HK-2 (cell line): Measurements from ENCODE around the gene RNF32.
"Not testable (repeated sequence)": the region's sequence is repeated elsewhere in the genome, so short reads cannot be mapped to it uniquely, and the experiment has no call there.

Experiments used
- DNase-seq: peaks from one replicate; pipeline ENCODE4 v3.0.0-alpha.2; 2018; ENCODE audit not compliant: unreplicated experiment

RNF32 gene

DNA sequence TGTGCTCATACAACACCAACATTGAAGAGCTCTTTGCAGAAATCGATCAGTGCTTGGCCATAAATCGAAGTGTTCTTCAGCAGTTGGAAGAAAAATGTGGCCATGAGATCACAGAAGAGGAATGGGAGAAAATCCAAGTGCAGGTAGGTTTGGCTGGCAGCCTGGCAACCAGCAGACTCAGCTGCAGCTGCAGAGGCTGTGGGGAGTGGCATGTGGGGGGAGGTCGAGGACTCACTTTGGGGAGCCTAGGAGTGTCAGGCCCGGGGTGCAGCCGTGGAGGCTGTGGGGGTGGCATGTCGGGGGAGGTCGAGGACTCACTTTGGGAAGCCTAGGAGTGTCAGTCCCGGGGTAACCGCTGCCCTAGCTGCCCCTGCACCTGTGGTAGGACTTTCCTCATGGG lies 35.1 kb downstream of the RNF32 start:
- DNase-seq = no peak

GRCh38 chr7:156676263-156676662 lies 35.7 kb downstream of the RNF32 start:
- no peak for DNase-seq

- DNase-seq = no peak
These were observed 36.9 kb downstream of the RNF32 start for GRCh38 chr7:156677374-156678054.

GRCh38 chr7:156680281-156680680 lies 39.7 kb downstream of the RNF32 start:
- DNase-seq = no peak

DNA sequence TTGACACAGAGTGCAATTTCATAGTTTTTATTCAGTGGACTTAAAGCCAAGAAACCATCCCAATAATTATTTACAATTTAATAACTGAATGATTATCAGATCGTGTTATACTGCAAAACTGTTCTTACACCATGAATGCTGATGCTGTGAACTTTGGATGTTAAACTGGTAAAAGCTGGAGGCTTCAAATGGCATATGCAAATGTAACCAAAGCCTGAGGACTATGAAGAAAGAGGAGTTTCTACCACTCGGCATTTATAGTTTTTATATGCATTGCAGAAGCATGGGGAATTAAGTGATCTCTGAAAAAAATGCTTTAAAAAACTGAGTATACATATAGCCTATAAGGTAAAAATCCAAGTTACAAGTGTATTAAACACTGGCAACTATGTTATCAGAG lies 42.4 kb downstream of the RNF32 start:
- no peak for DNase-seq

GRCh38 chr7:156684251-156684650 lies 43.7 kb downstream of the RNF32 start:
- DNase-seq = no peak

DNA sequence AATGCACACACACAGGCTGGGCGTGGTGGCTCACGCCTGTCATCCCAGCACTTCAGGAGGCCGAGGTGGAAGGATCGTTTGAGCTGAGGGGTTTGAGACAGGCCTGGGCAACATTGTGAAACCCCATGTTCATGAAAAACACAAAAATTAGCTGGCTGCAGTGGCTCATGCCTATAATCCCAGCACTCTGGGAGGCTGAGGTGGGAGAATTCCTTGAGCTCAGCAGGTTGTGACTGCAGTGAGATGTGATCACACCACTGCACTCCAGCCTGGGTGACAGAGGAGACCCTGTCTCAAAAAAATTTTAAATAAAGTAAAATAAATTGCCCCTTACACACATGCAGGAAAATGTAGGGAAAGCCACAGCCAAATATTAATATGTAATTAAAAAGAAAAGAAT lies 44.1 kb downstream of the RNF32 start:
- DNase-seq = no peak

DNA sequence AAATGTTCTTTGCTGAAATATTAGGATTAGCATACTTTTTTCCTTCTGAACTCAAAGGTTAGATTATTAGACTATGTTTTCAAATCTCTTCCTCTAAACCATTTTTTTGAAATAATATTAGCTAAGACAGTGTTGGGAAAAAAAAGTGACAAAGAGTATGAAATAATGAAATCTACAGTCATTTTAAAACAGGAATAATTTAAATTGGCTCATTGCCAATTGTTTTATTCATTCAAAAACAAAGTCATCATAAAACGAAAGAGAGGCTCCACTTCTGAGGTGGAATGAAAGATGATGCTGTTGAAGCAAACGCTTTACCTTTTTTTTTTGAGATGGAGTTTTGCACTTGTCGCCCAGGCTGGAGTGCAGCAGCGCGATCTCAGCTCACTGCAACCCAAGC lies 51.2 kb downstream of the RNF32 start:
- no peak for DNase-seq

- no peak for DNase-seq
These were observed 52.3 kb downstream of the RNF32 start for GRCh38 chr7:156692849-156693248.

DNA sequence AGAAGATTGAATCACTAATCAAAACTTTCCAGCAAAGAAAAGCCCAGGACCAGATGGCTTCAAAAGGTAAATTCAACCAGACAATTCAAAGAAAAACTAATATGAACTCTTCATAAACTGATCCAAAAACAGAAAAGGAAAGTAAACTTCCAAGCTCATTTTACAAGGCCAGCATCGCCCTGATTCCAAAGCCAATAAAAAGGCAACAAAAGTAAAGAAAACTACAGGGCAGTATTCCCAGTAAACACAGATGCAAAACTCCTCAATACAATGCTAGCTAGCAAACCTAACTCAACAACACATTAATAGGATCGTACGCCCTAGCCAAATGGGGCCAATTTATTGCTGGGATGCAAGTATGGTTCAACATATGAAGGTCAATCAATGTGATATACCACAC lies 53.1 kb downstream of the RNF32 start:
- no peak for DNase-seq

DNA sequence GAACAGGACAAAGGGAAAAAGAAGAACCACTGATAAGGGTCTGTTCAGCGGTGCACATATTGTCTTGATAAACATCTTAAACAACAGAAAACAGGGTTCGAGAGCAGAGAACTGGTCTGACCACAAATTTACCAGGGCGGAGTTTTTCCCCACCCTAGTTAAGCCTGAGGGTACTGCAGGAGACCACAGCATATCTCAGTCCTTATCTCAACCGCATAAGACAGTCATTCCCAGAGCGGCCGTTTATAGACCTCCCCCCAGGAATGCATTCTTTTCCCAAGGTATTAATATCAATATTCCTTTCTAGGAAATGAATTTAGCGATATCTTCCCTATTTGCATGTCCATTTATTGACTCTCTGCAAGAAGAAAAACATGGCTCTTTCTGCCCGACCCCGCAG lies 56.7 kb downstream of the RNF32 start:
- DNase-seq = not testable (repeated sequence)

DNA sequence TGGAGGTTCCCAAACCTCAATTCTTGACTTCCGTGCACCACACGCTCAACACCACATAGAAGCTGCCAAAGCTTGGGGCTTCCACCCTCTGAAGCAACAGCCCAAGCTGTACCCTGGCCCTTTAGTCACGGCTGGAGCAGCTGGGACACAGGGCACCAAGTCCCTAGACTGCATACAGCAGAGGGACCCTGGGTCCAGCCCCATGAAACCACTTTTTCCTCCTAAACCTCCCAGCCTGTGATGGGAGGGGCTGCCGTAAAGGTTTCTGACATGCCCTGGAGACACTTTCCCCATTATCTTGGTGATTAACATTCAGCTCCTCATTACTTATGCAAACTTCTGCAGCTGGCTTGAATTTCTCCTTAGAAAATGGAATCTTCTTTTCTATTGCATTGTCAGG lies 57.9 kb downstream of the RNF32 start:
- DNase-seq = not testable (repeated sequence)

DNA sequence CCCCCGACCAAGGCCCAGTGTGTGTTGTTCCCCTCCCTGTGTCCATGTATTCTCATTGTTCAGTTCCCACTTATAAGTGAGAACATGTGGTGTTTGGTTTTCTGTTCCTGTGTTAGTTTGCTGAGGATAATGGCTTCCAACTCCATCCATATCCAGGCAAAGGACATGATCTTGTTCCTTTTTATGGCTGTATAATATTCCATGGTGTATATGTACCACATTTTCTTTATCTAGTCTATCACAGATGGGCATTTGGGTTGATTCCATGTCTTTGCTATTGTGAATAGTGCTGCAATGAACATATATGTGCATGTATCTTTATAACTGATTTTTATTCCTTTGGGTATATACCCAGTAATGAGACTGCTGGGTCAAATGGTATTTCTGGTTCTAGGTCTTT lies 61.2 kb downstream of the RNF32 start:
- not testable (repeated sequence) for DNase-seq

GRCh38 chr7:156702399-156702798 lies 61.8 kb downstream of the RNF32 start:
- no peak for DNase-seq

DNA sequence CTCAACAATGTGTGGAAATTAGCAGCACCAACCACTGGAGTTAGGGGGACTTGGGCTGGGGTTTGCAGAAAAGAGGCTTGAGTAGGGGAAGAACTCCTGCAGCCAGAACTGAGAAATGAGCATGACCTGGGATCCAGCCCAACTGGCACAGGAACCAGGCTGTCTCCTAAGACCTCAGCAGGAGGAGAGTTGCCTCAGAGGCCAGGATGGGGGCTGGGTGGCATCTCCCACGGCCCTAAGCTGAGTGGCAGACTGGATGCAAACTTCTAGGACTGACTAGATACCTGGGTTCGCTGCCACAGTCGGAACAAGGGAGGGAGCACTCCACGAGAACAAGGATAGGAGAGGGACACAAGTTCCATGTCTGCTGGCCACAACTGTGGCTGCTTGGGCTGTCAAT lies 62.6 kb downstream of the RNF32 start:
- no peak for DNase-seq

GRCh38 chr7:156703773-156704482 lies 63.4 kb downstream of the RNF32 start:
- no peak for DNase-seq

- no peak for DNase-seq
These were observed 81.7 kb downstream of the RNF32 start for GRCh38 chr7:156722043-156722826.

- no peak for DNase-seq
These were observed 84.5 kb downstream of the RNF32 start for GRCh38 chr7:156725073-156725472.

DNA sequence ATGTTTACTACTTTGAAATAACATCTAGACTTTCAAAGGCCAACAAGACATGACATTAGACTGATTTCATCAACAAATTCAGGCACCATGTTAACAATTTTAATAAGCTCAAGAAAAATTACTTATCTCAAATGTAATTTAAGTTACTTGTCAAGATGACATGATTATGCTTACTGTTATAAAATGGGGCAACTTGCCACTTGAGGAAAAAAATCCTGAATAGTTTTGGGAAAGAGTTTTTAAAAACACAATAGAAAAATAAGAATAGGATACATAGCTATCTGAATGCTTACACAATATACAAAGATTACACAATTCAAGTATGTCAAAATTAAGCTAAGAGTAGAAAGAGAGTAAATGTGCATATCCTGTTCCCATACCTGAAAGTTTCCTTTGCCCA lies 85.4 kb downstream of the RNF32 start:
- DNase-seq = no peak
